ENCODE data around the gene DPYSL5. TPM values are rescaled to one million over a fixed set of nuclear protein-coding genes. Genes with fewer than 3 reads are reported as not detected.

DPYSL5 gene
- total and polyA plus RNA-seq, 10 of the 15 experiments (the other 5 are each of a cell fraction or from before 2014, with no cell fraction given) = not detected

GRCh38 chr2:26915316-26915715 lies 67.4 kb downstream of the DPYSL5 start (continued):
- TF ChIP-seq SKIL (IDR thresholded peaks at IDR 0.05; ENCODE audit: low read depth, poor library complexity, severe bottlenecking) (no peak), EGR1 (IDR thresholded peaks at IDR 0.05; ENCODE audit: borderline replicate concordance in 1 of 2, low read depth in 2 of 2, low read length in 2 of 2) (no peak)

DNA sequence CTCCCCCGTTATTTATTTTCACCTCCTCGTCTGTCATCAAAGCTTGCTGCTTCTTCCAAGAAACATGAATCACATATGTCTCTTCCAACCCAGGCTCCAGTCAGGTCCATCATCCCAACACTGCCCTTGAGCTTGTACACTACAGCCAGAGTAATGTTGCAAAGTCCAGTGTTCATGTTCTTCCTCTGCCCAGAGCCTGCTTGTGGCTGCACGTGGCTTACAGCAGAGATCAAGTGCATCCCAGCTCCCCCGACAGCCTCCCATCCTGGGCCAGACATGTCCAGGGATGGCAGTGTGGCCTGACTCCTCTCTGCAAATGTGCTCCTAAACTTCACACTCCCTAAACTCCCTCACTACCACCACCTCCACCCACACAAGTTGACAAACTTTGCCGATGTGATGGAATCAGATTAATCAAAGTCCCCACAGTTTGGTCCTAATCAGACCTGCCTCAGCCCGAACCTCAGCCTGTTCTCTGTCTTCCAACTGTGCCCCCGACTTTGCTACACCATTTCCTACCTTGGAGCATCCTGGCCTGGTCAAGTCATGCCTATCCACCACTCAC lies 68.3 kb downstream of the DPYSL5 start:
- no peak overlapping the region for H3K27ac ChIP-seq (ENCODE audit: control insufficient read depth, insufficient read depth)
- H2AFZ ChIP-seq (ENCODE audit: control insufficient read depth, low read depth, low read length) = no peak overlapping the region
- ChIA-PET CTCF (interaction anchor here (0.6 to 1.5 kb wide), 4 partner anchors 27 to 81 kb away, joined by 3 to 4 read pairs (median 3); no protein-coding TSS in a partner anchor), POLR2A (no interaction called here), SMC1A (ENCODE audit: uncharacterized antibody, unreplicated experiment) (interaction anchor here (0.6 kb wide), 1 partner anchor 315 kb away, joined by 3 read pairs; no protein-coding TSS in a partner anchor), RAD21 (ENCODE audit: unreplicated experiment) (no interaction called here)
- H3K9me3 ChIP-seq (replicated peaks; ENCODE audit: control insufficient read depth, insufficient read depth, low read length) = no peaks in the 10 kb centered on the region
- no peak overlapping the region for H3K4me2 ChIP-seq (ENCODE audit: control insufficient read depth, insufficient read depth)
- DNase-seq (ENCODE audit: low read depth, low spot score) = no peak
- 26% methylated on average over 7 of the region's 7 CpGs for WGBS (ENCODE audit: insufficient coverage, insufficient replicate concordance, low lambda C conversion rate, missing lambda C conversion rate)
- H3K4me3 ChIP-seq = no peak overlapping the region
- peaks cover 0 to 6% of the 10 kb centered on the region in 2 experiments; a peak in 3 of 4 replicates for H3K27me3 ChIP-seq (replicated peaks in 1 of 2; ENCODE audit: control insufficient read depth in 2 of 2, insufficient read depth in 2 of 2, low read length in 1 of 2)
- H4K20me1 ChIP-seq (ENCODE audit: control insufficient read depth, insufficient read depth) = no peaks in the 10 kb centered on the region
- intact Hi-C loops (cut with micrococcal nuclease; ENCODE audit: unreplicated experiment) = no loop called here
- no peak overlapping the region for H3K9ac ChIP-seq (ENCODE audit: control insufficient read depth, insufficient read depth, low read length)
- FAIRE-seq = no peak
- H3K4me1 ChIP-seq (ENCODE audit: control insufficient read depth, insufficient read depth, low read length) = no peaks in the 10 kb centered on the region
- H3K79me2 ChIP-seq (ENCODE audit: control insufficient read depth, insufficient read depth, low read length) = no peaks in the 10 kb centered on the region
- in situ Hi-C loops (cut with MboI) = no loop called here
- no peak for ATAC-seq
- H3K36me3 ChIP-seq (ENCODE audit: control insufficient read depth in 2 of 2, insufficient read depth in 2 of 2, low read length in 1 of 2) = no peaks in the 10 kb centered on the region
- BruUV-seq (replicated peaks) = no TSS peak
- no peak for TF ChIP-seq SREBF1 (IDR thresholded peaks at IDR 0.05; ENCODE audit: low read length)
- no peak for TF ChIP-seq RCOR1 (conservative IDR thresholded peaks at IDR 0.05; ENCODE audit: low read depth, low read length)
- no peak for TF ChIP-seq SUZ12 (IDR thresholded peaks at IDR 0.05; ENCODE audit: unreplicated experiment)
- no peak for TF ChIP-seq MYB (IDR thresholded peaks at IDR 0.05; ENCODE audit: borderline replicate concordance, low read depth, low read length)
- TF ChIP-seq SUPT20H (IDR thresholded peaks at IDR 0.05; ENCODE audit: borderline replicate concordance, control insufficient read depth, low read depth, low read length) = no peak
- TF ChIP-seq, protein P1, sequence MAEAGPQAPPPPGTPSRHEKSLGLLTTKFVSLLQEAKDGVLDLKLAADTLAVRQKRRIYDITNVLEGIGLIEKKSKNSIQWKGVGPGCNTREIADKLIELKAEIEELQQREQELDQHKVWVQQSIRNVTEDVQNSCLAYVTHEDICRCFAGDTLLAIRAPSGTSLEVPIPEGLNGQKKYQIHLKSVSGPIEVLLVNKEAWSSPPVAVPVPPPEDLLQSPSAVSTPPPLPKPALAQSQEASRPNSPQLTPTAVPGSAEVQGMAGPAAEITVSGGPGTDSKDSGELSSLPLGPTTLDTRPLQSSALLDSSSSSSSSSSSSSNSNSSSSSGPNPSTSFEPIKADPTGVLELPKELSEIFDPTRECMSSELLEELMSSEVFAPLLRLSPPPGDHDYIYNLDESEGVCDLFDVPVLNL (IDR thresholded peaks at IDR 0.05; ENCODE audit: low read depth, low read length) = no peak
- TF ChIP-seq SREBF2 (IDR thresholded peaks at IDR 0.05; ENCODE audit: low read length) = no peak
- TF ChIP-seq, protein P2, sequence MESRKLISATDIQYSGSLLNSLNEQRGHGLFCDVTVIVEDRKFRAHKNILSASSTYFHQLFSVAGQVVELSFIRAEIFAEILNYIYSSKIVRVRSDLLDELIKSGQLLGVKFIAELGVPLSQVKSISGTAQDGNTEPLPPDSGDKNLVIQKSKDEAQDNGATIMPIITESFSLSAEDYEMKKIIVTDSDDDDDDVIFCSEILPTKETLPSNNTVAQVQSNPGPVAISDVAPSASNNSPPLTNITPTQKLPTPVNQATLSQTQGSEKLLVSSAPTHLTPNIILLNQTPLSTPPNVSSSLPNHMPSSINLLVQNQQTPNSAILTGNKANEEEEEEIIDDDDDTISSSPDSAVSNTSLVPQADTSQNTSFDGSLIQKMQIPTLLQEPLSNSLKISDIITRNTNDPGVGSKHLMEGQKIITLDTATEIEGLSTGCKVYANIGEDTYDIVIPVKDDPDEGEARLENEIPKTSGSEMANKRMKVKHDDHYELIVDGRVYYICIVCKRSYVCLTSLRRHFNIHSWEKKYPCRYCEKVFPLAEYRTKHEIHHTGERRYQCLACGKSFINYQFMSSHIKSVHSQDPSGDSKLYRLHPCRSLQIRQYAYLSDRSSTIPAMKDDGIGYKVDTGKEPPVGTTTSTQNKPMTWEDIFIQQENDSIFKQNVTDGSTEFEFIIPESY (IDR thresholded peaks at IDR 0.05) = no peak
- no peak for TF ChIP-seq ZBTB40 (IDR thresholded peaks at IDR 0.05; ENCODE audit: borderline replicate concordance)
- no peak for TF ChIP-seq ZNF384 (IDR thresholded peaks at IDR 0.05; ENCODE audit: borderline replicate concordance, low read depth, low read length)

Data from GM12878 (cell line).